Measurements from ENCODE around the gene SYNE2.

DNA sequence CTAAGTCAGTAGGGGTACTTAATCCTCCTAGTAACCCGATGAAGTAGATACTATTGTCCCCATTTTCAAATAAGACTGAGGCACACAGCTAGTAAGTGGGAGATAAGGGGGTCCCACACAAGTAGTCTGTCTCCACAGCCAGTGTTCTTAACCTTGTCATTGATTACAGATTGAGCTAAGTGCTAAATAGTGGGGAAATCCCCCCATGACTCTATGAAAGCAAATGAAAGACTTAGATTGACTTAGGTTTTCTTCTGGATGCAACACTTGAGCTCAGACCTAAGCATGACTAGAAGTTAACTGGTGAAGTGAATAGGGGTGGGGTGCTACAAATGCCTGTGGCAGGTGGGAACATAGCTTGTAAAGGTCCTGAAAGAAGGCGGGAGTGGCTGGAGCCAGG lies 73.8 kb downstream of the SYNE2 start:
- TF ChIP-seq, protein P1, sequence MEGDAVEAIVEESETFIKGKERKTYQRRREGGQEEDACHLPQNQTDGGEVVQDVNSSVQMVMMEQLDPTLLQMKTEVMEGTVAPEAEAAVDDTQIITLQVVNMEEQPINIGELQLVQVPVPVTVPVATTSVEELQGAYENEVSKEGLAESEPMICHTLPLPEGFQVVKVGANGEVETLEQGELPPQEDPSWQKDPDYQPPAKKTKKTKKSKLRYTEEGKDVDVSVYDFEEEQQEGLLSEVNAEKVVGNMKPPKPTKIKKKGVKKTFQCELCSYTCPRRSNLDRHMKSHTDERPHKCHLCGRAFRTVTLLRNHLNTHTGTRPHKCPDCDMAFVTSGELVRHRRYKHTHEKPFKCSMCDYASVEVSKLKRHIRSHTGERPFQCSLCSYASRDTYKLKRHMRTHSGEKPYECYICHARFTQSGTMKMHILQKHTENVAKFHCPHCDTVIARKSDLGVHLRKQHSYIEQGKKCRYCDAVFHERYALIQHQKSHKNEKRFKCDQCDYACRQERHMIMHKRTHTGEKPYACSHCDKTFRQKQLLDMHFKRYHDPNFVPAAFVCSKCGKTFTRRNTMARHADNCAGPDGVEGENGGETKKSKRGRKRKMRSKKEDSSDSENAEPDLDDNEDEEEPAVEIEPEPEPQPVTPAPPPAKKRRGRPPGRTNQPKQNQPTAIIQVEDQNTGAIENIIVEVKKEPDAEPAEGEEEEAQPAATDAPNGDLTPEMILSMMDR (IDR thresholded peaks at IDR 0.05; ENCODE audit: poor library complexity, severe bottlenecking) = no peak
- TF ChIP-seq RAD21 (conservative IDR thresholded peaks at IDR 0.05) (no peak), TAF1 (IDR thresholded peaks at IDR 0.05; ENCODE audit: low read depth) (no peak), EZH2 (IDR thresholded peaks at IDR 0.05; ENCODE audit: borderline replicate concordance, insufficient read depth, low read length, poor library complexity, severe bottlenecking) (no peak), EP300 (conservative IDR thresholded peaks at IDR 0.05; ENCODE audit: poor library complexity, severe bottlenecking) (no peak), POLR2AphosphoS5 (IDR thresholded peaks at IDR 0.05) (no peak), MXI1 (conservative IDR thresholded peaks at IDR 0.05; ENCODE audit: poor library complexity, severe bottlenecking) (no peak), SMC3 (conservative IDR thresholded peaks at IDR 0.05; ENCODE audit: poor library complexity) (no peak)
- TF ChIP-seq, protein P2, sequence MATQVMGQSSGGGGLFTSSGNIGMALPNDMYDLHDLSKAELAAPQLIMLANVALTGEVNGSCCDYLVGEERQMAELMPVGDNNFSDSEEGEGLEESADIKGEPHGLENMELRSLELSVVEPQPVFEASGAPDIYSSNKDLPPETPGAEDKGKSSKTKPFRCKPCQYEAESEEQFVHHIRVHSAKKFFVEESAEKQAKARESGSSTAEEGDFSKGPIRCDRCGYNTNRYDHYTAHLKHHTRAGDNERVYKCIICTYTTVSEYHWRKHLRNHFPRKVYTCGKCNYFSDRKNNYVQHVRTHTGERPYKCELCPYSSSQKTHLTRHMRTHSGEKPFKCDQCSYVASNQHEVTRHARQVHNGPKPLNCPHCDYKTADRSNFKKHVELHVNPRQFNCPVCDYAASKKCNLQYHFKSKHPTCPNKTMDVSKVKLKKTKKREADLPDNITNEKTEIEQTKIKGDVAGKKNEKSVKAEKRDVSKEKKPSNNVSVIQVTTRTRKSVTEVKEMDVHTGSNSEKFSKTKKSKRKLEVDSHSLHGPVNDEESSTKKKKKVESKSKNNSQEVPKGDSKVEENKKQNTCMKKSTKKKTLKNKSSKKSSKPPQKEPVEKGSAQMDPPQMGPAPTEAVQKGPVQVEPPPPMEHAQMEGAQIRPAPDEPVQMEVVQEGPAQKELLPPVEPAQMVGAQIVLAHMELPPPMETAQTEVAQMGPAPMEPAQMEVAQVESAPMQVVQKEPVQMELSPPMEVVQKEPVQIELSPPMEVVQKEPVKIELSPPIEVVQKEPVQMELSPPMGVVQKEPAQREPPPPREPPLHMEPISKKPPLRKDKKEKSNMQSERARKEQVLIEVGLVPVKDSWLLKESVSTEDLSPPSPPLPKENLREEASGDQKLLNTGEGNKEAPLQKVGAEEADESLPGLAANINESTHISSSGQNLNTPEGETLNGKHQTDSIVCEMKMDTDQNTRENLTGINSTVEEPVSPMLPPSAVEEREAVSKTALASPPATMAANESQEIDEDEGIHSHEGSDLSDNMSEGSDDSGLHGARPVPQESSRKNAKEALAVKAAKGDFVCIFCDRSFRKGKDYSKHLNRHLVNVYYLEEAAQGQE (IDR thresholded peaks at IDR 0.05; ENCODE audit: borderline replicate concordance) = no peak

Measured in neural cell (in vitro differentiated cells).